DMS153 (cell line): ENCODE measurements around the gene NPBWR2.
A peak's percentile ranks its signal among the peaks of the same experiment; 100 is the strongest.

ENCODE experiments used
- DNase-seq: peaks from one replicate; lab custom pipeline; 2025; lab: John Stamatoyannopoulos, UW

NPBWR2 gene

DNA sequence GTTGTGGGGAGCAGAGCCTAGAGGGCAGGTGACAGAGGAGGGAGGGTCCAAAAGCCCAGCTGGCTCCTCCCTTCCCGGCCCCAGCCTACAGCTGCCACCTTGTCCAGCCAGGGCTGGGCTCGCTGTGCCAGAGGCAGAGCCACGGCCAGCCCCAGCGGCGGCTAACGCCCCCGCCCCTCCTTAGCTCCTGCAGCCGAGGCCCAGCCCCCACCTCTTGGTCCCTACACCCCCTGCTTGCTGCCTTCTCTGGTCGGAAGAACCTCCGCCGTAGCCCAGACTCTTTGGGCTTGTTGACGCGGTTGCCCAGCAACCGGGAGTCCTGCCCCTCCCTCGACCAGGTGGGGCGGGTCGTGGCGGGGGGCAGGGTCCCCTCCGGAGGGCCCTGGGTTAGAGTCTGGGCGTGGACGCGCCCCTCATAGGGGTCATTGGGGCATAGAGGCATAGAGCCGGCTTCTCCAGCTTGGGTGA, 22.6 kb downstream of the NPBWR2 start:
- DNase-seq: no peak

DNA sequence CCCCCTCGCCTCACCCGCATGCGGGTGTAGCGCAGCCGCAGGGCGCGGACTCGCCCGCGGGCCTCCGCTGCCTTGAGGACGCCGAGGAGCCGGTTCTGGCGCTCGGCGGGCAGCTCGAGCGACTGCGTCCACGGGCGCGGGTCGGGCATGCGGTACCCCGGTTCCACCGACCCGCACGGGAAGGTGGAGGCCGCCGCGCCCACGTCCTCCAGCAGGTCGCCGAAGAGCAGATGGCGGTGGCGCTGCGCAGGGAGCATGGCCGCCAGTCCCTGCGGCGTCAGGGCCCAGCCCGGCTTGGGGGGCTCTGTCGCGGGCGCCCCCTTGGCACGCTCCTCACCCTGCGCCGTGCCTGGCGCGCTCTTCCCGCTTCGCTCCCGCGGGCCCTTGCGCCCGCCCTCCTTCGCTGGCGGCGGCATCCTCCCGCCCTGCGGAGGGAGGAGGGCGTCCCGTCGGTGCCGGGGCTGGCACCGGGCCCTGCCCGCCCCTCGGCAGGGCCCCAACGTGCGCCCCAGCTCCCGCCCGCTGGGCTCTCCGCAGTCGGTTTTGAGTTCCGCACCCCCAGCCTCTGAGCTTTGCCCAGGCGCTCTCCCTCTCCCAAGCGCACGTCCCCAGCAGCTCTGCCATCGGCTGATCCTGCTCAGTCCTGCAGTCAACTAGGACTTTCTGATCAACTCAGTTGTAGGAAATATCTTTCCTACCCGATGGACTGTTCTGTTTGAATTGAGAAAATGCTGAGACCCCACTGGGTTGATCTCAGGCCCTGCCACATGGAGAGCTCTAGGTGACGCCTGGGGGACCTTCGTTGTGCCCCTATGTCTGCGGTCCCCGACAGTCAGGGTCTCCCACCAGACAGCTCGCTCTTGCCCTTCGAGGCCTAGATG, 23.3 kb downstream of the NPBWR2 start, which contains the start of gene LKAAEAR1:
TSS of gene LKAAEAR1 (minus strand) at position 595 of the 881 bp plus-strand sequence. CDS start at position 416, 179 bp downstream.
- DNase-seq: no peak

DNA sequence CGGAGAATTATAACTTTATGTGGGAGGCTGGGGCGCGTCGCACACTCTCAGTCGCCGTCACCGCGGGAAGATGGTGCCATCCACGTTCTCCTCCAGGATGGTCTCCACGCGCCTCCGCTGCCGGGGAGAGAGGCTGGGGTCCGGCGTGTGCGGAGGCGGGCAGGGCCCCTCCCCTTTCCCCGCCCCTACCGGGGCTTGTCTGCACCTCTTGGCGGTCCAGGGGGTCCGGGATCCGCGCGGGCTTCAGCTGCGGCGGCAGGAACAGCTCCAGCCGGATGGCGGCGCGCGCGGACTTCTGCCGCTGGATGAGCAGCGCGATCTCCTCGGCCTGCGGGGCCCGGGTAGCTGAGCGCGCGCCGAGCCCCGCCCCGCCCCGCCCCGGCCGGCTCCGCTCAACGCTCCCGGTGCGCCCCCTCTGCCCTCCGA, 24.0 kb downstream of the NPBWR2 start:
- DNase-seq: peak; percentile 25

DNA sequence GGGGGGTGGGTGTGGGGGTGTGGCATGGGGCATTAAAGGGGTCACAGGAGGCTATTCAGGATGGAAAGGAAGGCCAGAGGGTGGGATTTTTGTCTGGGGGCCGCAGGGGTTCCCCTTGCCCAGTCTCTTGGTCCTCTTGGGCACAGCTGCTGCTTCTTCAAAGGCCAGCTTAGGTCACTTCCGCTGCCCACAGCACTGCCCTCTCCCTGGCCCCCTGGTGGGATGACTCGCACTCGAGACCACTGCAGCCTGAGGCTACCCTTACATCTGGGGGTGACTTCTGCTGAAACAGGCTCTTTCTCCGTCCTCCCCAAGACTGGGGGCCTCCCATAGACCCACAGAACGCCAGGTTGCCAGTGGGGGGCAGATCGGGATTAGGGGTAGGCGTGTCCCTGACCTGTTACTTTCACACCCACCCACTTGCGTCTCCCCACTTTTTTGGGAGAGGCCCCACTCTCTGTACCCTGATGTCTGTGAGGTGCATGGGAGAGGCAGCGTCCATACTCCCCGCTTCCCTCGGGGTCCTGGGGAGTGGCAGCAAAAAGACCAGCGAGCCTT, 24.5 kb downstream of the NPBWR2 start:
- DNase-seq: no peak

DNA sequence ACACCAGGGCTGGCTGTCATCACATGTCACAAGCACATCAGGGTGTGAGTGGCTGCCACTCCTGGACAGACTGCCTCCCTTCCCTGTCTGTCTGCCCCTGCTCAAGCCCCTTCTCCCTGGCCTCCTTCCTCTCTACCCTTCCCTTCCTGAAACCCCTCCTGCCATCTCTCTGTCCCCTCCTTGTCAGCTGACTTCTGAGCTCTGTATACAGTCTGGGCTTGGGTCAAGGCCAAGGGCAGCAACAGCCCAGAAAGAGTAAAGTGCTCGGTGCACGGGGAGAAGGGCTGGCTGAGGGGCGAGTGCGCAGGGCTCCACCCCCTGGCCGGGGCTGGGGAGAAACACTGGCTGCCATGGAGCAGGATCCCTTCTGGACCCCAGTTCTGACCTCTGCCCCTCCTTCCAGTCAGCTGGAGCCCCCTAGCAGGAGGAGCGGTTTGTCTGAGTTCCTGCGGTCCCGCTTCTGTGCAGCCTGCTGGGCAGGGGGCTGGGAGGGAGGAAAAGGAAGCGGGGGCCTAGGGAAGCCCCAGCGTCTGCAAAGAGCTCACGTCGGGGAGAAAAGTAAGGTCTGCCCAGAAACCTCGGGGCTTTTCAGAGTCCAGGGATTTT, 25.1 kb downstream of the NPBWR2 start:
- DNase-seq: no peak

DNA sequence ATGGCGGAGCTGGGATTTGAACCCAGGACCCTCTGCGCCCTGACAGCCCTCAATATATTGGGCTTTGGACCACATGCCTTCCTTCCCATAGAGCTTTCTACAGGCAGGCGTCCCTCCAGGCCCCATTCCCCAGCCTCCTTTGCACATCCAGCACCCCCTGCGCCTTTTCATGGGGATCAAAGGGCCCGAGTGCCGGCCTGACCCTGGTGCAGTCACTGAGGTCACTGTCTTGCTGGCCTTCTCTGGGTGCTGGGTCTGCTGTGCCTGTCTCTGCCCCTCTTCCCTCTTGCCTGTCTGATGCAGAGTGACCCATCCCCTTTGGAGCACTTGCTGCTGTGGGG, 25.8 kb downstream of the NPBWR2 start:
- no peak for DNase-seq

DNA sequence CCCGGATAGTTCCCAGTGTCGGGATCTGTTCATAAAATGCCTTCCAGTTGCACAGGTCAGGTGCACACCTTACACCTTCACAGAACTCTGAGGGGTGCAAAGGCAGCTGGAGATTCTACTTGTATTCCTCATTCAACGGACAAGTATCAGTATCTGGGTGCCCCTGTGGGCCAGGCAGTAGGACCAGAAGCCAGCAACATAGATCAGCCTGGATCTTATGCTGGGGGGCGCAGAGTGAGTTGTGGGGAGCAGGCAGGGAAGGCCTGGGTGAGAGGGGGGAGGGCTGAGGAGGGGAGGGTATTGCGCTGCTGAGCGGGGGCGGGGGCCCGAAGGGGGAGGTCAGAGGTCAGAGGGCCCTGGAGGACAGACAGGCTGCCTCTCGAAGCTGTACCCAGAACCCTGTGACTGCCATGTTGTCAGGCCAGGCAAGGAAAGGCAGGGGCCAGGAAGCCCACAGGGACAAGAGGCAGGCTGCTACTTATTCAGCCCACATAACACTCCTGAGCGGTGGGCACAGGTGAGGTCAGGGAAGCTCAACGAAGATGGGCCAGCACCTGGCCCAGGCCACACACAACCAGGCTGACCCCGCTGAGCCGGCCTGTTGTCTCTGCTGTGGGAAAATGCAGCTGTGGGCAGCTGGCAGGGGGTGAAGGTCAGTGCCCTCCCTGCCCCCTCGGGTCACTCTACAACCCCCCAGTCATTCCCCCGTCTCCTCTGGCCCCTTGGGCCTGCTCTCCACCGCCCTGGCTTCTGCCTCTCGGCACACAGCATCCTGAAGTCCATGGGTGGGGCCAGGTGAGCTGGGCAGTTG, 26.3 kb downstream of the NPBWR2 start:
- DNase-seq: no peak

DNA sequence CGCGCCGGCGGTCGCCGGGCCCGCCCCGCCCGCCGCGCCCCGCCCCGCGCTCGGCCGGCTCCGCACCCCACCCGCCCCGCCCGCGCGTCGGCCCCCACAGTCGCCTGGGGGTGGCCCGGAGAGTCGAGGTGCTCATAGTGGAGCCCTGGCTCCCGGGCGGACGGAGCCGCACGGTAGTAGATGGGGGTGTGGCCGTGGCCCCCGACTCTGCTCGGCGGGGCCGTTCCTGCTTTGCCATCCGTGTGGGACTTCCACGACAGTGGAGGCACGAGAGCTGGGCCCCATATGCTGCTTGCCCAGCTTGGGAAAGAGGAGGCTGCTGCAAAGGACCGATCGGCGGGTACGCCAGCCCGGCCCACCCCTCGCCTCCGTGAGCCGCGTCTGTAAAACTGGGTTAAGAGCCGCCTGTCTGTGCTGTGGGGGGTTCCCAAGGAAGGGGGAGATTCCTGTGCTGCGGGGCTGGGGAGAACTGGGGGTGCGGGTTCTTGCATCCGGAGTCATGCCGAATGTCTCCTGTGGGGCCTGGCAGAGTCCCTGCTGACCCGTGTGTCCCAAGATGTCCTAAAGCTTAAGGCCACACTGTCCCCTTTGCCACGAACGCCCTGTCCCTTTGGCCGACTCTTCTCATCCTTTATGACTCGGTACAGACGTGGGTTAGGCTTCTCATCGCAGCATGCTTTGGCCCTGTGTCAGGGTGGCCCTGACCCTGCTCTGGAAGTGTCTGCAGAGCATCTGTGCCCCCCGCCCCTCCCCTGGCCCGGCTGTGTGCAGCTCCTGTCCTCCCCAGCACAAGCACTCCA, 27.2 kb downstream of the NPBWR2 start, which contains the start of gene OPRL1:
TSS of gene OPRL1 (plus strand) at position 70 of the 800 bp plus-strand sequence. CDS start 12,639 bp downstream, outside the sequence.
- DNase-seq: no peak

DNA sequence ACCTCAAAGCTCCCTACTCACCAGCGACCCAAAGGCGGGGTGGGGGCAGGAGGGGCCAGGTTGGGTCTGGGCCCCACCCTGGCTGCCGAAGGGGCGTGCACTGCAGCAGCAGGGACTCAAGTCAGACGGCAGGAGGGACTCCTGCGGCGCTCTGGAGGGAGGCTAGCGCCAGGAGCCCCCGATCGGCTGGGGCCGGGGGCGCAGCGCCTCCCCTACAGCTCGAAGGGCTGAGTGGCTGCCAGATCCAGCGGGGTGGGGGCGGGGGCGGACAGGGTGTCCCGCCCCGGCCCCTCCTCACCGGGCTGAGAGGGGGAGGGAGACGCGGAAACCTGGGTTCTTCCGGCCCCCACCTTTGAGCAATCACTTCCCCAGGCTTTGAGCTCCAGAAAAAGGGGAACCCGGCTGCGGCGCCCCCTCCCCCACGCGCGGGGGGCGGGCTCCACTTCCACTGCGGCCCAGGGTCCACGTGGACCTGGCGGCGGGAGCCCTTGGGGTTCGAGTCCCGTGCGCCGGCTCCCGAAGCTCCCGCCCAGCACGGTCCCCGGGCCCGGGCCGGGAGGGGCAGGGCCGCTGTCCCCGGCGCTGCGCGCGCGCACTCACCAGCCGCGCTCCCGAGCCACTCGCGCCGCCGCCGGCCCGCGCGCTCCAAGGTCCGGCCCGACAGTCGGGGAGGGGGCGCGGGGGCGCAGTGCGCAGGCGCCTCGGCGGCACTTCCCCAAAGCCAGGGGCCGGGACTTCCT, 27.9 kb downstream of the NPBWR2 start, which contains the start of gene RGS19:
TSS of gene RGS19 (minus strand) at position 246 of the 740 bp plus-strand sequence. CDS start 2,632 bp downstream, outside the sequence.
- DNase-seq: no peak

DNA sequence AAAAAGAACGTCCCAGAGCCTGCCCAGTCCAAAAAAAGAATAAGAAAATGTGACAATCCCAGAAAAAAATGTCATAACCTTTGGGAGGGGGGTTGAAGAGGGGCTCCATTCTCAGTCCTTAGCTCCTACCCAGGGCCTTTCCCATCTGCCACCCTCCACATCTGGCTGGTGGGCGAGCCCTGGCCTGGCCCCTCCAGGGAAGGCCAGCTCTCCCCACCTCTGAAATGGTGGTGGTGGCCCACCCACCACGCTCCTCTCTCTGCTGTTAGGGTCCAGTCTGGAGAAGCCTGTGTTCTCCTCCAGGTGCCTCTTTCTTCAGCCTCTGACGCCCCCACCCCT, 28.5 kb downstream of the NPBWR2 start:
- no peak for DNase-seq

DNA sequence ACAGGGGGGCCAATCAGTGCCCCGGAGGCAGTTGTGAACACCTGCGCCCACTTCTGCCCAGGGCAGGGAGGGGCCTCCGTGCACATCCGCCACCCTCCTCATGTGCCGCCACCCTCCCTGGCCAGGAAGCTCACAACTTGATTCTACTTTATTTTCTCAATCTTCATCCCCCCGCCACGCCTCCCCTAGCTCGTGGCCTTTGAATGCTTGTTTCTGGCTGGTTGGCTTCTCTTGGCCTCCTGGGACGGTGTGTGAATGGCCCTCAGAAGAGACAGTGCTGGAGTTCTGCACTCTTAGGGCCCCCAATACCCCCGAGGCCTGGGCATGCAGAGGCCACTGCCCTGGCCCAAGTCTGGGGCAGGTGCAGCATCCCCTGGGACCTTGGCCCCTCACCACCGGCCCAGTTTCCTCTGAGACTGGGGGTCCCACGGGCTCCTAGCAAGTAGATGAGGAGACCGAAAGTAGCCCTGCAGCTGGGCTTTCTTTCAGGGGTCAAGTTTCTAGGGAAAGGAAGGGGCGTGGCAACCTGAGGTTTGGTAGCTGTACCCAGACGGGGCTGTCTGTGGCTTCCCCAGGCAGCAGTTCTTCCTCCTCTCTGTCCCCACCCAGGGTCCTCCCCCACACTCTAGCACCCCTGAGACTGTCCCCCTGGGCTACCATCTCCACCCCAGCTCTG, 29.4 kb downstream of the NPBWR2 start:
- DNase-seq: no peak

DNA sequence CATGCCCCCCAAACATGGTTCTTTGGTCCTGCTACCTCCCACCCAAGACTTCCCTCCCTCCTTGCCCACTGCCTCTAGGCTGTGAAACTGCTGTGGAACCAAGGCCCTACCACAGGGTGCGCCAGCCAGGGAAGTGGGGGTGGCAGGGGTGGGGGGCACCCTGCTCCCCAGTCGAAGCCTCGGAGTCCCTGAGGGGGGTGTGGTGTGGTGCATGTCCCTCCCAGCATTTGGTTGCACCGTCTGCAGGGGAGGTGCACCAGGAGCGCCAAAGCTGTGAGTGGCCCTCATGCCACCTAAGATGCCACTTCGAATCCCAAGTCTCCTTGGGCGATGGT, 29.9 kb downstream of the NPBWR2 start:
- DNase-seq: no peak

DNA sequence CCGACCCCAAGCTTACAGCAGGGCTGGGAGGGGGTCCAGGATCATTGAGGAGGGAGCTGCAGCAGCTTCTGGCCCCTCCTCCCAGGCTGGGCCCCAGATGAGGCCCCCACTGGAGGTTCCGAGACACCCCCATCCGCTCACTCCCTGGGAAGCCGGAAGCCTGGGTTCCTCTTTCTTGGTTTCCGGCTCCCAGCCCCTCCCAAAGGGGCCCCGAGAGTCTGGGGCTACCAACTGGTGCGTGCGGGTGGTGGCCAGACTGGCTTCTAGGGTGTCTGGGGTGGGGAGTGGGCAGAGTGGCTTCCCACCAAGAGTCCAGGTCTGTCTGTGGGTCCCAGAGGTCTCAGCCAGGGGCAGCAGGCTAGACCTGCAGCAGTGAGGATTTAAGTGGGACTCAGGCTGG, 30.3 kb downstream of the NPBWR2 start:
- no peak for DNase-seq

DNA sequence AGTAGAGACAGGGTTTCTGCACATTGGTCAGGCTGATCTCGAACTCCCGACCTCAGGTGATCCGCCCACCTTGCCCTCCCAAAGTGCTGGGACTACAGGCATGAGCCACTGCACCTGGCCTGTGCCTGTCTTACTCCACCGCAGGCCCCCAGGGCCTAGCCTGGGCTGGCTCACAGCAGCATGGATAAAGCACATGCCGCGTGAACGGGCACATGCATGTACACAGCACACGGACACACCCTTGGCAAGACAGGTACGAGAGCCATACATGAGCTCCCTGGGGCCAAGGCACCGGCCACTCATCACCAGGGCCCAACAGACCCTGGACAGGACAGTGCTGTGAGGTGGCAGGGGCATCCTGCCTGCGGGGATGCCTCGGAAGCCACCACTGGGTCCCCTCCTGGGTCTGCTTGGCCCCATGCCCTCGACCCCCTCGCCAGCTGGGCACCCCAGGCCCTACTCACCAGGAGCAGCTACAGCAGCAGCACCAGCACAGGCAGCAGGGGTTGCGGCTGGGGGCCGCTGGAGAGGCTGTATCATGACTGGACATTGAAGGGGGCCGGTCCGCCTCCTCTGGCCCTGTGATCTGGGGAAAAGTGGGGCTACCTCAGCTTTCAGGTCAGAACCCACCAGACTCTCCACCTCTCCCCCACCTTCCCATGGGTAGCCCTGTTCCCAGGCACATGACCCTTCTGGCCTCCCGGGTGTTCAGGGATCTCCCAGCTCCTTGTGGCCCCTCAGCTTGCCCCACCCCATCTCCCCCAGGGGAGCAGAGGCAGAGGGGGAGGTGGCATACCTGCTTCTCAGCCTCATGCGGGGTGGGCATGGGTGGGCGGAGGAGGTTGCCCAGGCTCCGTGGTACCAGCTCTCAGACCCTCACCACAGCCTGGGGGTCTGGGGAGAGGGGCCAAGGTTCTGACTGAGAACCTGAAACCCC, 31.0 kb downstream of the NPBWR2 start:
- no peak for DNase-seq

DNA sequence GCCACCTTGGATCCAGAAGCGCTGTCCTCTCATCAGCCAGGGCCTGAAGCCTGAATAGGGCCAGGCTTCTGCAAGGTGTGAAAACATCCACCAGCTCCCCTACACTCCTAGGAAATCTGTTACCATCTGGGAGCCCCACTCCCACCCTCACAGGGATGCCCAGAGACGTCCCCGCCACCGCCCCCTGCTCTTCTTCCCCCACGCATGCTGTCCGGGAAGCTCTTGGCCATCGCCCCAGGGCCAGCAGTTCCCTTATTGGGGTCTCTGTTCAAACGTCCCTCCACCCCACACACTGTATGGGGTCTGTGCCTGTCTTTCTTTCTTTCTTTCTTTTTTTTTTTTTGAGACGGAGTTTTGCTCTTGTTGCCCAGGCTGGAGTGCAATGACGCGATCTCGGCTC, 31.8 kb downstream of the NPBWR2 start:
- no peak for DNase-seq

DNA sequence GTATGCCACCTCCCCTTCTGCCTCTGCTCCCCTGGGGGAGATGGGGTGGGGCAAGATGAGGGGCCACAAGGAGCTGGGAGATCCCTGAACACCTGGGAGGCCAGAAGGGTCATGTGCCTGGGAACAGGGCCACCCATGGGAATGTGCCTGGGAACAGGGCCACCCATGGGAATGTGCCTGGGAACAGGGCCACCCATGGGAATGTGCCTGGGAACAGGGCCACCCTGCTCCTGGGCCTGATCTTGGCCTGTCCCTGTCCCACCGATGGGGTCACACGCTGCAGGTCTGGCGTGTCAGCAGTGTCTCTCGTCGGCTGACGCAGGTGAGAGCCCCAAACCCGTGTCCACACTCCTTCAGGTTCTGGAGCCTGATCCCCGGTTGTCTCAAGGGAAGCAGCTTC, 32.4 kb downstream of the NPBWR2 start:
- DNase-seq: no peak

DNA sequence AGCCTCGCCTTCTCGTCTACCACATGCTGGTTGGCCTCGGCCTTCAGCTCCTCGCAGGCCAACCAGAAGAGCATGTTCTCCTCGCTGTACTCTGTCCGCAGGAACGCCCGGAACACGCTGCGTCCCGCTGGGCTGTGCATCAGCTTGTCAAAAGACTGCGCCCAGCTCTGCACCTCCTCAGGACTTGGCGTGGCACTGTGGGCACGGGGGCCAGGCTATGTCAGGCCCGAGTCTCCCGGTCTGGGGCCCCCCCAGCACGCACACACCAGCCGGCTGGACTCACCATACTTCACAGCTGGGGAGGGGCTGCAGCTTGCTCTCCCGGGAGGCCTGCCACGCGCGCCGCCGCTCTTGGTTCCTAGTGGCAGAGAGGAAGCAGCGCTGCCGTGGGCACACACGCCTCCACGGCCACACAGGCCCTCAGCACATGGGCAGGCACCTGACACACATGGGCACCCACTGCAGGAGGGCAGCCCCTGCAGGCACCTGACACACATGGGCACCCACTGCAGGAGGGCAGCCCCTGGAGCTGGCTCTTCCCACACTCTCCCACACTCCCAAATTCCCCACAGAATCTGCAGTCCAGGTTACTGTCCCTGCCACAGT, 33.1 kb downstream of the NPBWR2 start:
- DNase-seq: no peak

DNA sequence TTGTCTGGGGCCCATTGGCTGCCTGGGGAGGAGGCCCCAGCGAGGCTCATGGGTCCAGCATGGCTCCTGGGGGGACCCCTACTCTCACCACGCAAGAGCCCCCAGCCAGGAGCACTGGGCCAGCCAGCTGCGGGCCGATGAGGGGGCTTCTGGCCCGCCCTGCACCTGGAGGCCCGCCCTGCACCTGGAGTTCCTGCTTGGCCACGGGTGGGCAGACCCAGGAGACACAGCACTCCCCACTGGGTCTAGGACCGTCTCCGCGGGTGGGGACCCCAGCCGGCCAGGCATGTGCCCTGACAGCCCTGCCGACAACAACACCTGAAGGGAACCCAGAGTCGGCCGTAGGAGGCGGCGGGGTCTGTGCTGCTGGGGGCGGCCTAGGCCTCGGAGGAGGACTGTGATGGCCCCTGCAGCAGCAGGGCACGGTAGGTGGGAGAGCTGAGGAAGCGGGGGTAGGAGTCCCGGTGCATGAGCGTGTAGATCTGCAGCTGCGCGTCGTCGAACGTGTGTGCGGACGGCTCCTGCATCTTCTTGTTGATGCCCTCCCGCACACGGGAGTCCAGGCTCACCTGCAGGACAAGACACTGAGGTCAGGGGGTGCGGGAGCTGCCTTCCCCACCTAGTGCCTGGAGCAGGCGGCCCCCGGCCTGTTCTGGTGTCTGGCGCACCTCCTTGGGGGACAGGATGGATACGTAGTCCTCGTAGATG, 33.7 kb downstream of the NPBWR2 start:
- DNase-seq: no peak
